CD4-positive, alpha-beta T cell treated with Interleukin-15 for 1 hour (primary cell): ENCODE data around the gene ZFAND2A.
"Not testable (repeated sequence)": the region's sequence is repeated elsewhere in the genome, so short reads cannot be mapped to it uniquely, and the experiment has no call there.

Experiments used
- DNase-seq: peaks from one replicate; pipeline ENCODE4 v3.0.0-alpha.2; 2020

Gene ZFAND2A

DNA sequence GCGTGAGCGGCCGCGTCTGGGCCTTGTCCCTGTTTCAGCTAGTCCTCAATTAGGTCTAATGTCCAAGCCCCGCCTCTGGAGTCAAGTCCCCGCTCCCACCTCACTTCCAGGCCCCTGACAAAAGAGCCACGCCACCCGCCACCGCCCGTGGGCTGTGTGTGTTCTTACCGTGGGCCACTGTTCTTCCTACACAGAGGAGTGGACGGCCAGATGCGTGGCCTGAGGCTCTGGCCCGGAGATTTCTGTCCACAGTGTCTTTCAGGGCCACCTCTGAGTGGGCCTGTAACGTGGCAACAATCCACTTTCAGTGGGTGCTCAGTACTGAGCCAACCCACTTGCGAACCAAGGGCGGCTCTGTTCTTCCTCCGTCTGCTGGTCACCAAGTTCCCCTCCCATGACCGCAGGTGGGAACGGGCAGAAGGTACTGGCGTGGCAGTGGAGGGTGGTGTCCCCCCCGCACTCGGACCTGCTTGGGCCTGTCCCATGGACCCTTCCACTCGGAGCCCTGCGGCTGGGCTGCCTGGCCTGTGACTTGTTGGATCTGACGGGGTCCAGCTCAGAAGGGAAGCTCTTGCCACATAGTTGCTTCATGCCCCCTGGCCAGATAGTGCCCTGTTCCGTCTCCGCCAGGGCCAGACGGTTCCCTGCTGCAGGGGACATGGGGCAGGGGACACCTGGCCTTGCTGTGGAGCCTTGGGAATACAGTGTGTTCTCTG is 15.0 kb upstream of the ZFAND2A start:
- no peak for DNase-seq

DNA sequence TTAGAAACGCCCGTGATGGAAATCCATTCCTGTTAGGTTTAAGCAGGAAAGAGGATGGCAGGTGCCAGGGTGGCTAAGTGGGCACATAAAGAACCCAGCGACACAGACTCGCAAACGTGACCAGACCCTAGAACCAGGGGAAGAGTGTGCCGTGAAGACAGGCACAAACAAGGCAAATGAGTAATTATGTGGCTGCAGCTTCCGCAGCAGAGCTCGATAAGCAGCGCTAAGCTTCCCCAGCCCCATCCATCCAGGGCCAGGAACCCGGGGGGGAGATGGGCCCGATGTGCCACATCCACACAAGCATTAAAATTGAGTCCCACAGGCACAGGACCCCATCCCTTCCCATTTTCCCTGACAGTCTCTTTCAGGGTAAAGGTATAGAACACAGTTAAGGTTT is 14.0 kb upstream of the ZFAND2A start:
- DNase-seq = no peak

DNA sequence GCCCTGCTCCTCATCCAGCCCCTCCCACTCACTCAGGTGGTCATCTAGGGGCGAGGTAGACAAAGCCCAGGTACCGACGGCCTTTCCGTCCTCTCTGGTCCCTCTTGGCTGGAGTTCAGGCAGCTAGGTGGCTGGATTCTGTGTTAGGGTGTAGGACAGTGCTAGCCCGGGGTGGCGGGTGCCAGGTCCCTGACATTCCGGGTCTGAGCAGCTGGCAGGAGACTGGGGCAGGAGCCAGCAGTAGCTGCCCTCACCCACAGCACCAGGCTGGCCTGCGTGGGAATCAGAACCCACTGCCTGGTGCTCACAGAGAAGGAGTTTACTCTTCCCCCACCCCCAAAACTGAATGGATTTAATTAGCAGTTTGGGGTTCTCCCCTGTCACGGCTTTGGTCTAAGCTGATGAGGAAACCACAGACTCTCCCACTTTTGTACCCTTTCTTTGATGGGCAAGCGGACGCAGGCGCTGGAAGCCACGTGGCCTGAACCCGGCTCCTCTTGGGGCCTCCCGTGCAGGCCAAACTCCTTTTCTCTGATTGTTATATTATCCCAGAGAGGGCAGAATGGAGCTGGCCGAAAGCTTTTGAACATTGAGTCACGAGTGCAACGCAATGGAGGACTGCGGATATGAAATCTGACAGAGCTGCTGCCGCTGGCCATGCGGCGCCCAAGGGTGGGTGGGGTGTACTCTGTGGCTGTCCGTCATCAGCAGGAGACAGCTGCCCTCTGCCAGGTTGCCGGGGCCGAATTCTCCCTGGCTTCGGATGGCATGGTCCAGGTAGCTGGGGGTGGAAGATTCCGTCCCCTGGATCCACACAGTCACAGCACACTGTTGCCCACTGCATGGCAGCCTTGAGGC is 12.9 kb upstream of the ZFAND2A start:
- no peak for DNase-seq

DNA sequence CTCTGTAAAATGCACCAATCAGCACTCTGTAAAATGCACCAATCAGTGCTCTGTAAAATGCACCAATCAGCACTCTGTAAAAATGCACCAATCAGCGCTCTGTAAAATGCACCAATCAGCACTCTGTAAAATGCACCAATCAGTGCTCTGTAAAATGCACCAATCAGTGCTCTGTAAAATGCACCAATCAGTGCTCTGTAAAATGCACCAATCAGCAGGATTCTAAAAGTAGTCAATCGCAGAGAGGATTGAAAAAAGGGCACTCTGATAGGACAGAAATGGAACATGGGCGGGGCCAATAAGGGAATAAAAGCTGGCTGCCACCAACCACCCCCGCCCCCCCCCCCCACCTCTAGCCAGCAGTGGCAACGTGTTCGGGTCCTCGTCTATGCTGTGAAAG is 11.5 kb upstream of the ZFAND2A start:
- DNase-seq = not testable (repeated sequence)

- DNase-seq = no peak
These were observed 10.9 kb upstream of the ZFAND2A start for GRCh38 chr7:1170741-1171501.

- DNase-seq = peak; percentile 91
These were observed 9.7 kb upstream of the ZFAND2A start for GRCh38 chr7:1169409-1170368.

- DNase-seq = no peak
These were observed 8.4 kb upstream of the ZFAND2A start for GRCh38 chr7:1168422-1168821.

DNA sequence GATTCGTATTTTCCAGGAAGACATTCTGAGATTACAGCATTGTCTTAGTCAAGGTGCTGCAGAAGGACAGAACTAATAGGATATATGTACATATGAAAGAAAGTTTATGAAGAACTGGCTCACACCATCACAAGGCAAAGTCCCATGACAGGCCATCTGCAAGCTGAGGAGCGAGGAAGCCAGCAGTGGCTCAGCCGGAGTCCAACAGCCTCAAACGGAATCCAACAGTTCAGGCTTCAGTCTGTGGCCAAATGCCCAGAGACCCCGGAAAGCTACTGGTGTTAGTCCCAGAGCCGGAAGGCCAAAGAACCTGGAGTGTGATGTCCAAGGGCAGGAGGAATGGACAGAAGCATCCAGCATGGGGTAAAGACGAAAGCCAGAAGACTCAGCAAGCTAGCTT is 4.4 kb upstream of the ZFAND2A start:
- DNase-seq = no peak

- DNase-seq = no peak
These were observed 3.1 kb upstream of the ZFAND2A start for GRCh38 chr7:1163121-1163520.

DNA sequence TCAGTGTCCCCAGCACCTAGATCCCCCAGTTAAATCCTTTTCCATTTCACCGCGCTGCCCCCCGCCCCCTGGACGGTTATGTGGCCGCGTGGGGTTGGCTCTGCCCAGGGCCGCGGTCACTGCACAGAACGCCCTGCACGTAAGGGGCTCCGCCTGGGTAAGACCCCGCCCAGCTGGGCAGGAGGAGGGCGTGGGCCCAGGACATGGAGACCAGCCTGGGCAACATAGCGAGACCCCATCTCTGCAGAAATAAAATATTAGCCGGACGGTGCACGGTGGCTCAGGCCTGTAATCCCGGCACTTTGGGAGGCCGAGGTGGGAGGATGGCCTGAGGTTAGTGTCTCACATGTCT is 650 bp upstream of the ZFAND2A start:
- DNase-seq = no peak

GRCh38 chr7:1159231-1159630 is 765 bp downstream of the ZFAND2A start:
- DNase-seq = not testable (repeated sequence)

DNA sequence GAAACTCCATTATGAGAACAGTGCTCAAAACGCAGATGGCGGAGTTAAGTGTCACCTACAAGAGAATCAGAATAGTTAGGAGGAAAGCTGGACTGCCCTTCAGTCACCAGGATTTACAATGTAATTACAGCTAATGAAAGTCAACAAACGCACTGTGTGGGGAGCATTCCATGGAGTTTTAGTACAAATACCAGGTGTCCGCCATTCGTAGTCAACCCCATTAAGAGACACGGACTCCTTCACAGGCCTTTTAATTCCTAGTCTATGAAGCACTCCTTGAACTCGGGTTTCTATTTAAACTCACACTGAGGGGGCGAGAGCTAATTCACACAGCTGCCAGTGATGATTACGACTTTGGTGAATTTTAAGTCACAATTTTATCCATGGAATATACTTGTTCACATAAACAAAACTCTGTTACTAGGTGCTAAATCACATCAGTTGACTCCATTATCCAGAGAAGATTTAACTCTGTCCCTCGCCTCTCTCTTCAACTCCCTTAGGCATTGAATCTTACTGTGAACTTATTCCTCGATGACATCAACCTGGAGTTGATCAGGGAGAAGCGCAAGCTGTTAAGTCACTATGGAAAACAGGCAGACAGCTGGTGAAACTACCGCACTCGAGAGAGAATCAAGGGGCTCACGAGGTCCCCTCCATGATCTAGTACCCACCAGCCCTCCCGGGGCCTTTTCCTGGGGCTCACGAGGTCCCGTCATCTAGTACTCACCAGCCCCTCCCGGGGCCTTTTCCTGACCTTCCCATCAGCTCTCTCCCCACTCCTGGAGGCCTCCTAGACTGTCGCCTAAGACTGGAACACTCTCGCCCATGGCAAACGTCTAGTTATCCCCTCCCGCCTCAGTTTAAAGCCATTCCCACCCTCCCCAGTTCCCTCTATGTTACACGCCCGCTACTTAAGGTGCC is 1.5 kb downstream of the ZFAND2A start:
- no peak for DNase-seq

DNA sequence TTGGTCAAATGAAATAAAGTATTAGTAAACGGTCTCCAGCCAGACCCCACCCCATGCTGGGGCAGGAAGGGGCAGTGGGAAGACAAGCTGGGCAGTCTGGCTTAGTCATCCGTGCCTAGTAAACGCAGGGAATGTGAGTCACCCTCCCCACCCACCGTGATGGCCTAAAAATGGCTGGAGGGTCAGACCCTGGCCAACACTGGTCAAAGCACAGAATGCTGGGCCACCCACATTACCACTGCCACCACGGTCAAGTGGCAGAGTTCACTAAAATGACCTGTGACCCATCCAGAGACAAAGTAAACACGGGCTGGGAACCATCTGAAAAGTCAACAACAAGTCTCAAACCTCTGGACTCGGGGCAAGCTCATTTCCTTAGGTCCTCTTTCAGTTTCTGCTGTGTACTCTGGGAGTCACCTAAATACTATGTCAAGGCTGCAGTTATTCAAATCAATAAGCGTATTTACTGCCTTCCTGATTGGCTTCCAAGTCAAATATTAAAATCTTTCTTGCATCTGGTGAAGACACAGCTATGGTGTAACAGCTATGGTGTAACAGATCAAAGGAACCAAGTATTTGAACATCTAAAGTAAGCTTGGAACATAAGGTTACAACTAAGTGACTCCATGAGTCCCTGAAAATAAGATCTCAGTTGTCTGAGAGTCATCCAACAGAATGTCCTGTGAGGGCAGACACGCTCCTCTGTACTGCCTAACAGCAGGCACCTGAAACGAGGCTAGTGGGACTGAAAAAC is 3.0 kb downstream of the ZFAND2A start:
- no peak for DNase-seq

GRCh38 chr7:1155818-1156781 is 3.9 kb downstream of the ZFAND2A start:
- not testable (repeated sequence) for DNase-seq

DNA sequence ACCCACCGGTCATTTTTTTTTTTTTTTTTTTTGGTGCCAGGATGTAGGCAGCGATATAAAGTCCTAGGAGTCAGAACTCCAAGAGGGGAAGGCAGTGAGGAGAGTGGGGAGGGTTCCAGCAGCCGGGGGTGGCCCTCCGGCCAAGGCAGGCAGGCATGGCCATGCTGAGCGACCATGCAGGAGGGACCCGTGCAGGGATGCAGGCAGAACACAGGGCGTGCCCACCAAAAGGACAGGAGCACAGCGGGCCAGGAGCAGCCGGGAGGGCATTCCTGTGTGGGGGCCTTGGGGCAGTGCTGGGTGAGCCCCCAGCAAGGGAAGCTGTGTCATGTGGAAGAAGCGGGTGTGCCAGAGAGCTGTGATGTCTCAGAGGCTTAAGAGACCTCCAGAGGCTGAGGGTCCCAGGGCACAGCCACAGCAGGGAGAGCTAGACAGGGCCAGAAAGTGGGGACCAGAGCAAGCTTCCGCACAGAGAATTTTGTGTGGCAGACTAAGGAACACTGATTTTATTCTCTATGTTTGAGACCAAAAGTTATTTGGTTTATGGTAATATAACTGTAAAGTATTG is 5.7 kb downstream of the ZFAND2A start:
- DNase-seq = no peak

- DNase-seq = no peak
These were observed 7.5 kb downstream of the ZFAND2A start for GRCh38 chr7:1152492-1152891.

DNA sequence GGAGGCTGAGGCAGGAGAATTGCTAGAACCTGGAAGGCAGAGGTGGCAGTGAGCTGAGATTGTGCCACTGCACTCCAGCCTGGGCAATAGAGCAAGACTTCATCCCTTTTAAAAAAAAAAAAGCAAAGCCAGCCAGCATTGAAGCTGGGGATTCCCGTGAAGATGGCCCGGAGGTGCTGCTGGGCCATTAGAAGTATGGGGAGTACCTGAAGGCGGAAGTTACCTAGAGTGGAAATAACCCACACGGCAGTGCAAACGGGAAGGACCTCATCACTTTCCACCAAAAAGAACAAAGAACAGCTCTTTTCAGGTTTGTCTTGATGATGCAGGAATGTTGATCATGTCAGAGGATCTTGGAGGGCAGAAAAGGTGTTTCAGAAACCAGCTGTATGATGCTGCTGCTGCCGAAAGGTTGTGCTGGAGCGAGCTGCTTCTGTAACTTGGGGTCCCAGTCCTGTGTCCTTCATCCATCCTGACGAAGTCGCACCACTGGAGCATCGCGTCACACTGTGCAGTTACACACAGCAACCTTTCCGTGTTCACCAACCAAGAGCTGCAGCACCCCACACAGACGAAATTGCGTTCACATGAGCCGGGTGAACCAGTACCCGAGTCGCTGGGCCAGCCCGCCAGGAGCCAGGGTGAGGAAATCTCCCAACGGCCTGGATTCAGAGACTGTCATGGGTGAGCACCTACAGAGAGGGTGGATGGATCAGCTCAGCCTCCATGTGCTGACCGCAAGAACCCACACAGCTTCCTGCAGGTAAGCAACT is 8.2 kb downstream of the ZFAND2A start:
- DNase-seq = no peak

- DNase-seq = no peak
These were observed 8.8 kb downstream of the ZFAND2A start for GRCh38 chr7:1151156-1151555.
